GM12873 (cell line): ENCODE measurements around the gene THSD7A.

ENCODE experiments used
- CTCF ChIP-seq: IDR thresholded peaks from 2 replicates; pipeline ENCODE4 v1.5.1; 2012; ENCODE audit warnings: low read depth, mild to moderate bottlenecking, moderate library complexity, low read length, control low read depth; ENCODE audit not compliant: insufficient read depth; ENCODE audit errors: missing control alignments

Gene THSD7A

GRCh38 chr7:11665357-11665756 is 166.6 kb downstream of the THSD7A start:
- TF ChIP-seq CTCF: no peak

- TF ChIP-seq CTCF: no peak
Measured at GRCh38 chr7:11655642-11656041, 176.4 kb downstream of the THSD7A start.

DNA sequence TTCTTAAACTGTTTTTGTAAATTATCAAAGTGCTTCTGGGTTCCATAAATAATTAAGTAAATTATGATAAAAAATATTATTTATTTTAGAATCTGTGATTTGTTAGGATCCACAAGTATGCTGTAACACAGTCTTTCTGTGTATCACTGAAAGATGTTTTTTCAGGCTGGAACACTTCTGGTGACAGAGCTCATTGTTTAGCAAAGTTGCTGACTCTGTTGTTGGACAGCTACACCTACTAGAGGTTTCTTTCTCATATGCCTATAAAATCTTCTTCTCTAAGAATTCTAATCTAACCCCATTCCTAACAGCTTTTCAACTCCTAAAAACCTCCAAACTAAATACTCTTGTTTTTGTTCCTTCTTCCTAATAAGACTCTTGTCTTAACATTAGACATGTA is 176.8 kb downstream of the THSD7A start:
- TF ChIP-seq CTCF: no peak

GRCh38 chr7:11650500-11650899 is 181.5 kb downstream of the THSD7A start:
- TF ChIP-seq CTCF: no peak

DNA sequence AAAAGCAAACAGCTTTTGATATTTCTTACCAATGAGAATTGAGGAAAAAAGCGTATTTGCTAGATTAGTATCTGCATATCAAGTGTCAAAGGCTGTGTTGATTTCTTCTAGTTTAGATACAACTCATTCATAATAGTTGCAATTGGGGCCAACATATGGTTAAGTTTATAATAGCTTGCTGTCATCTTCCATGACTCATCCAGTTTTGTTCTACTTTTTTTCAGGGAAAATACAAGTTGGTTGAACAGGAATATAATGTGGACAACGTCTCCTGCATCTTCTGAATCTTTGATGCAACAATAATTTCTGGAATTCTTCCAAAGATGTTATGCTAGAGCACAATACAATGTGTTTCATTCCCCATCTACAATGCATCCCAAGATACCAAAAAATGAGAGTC is 182.0 kb downstream of the THSD7A start:
- no peak for TF ChIP-seq CTCF

DNA sequence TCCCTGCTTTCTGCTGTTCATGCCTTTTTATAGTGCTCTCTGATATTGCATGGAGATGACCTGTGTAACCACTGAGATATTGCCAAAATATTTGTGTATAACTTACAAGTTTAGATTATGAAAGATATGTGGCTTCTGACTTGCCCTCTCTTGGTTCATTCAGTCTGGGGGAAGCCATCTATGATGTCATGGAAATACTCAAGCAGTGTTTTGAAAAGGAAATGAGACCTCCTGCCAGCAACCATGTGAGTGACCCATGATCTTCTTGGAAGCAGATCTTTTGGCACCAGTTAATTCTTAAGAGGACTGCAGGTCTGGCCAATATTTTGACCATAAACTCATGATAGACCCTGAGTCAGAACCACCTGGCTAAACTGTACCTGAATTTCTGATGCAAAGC is 183.0 kb downstream of the THSD7A start:
- TF ChIP-seq CTCF: no peak

GRCh38 chr7:11648101-11648500 is 183.9 kb downstream of the THSD7A start:
- no peak for TF ChIP-seq CTCF

GRCh38 chr7:11642841-11643240 is 189.2 kb downstream of the THSD7A start:
- TF ChIP-seq CTCF: no peak
